Muscle layer of duodenum (tissue), 2 donors: ENCODE results near the gene NFIA.
A peak's percentile ranks its signal among the peaks of the same experiment; 100 is the strongest.

Experiments
- H3K27ac ChIP-seq: one replicate; pipeline ENCODE4 v1.7.0; 2013; ENCODE audit warnings: mild to moderate bottlenecking, low read length
- H3K27me3 ChIP-seq: one replicate; pipeline ENCODE4 v1.7.0; 2013; ENCODE audit warnings: low read depth, mild to moderate bottlenecking, control low read depth, low read length
- H3K36me3 ChIP-seq, 2 donors: one replicate each; pipeline ENCODE4 v1.7.0; 2013; ENCODE audit warnings: low read length in 2 of 2, control low read depth in 1 of 2, mild to moderate bottlenecking in 1 of 2; ENCODE audit not compliant: insufficient read depth in 2 of 2, control insufficient read depth in 1 of 2
- H3K4me1 ChIP-seq, 2 donors: one replicate each; pipeline ENCODE4 v1.7.0; 2013; ENCODE audit warnings: low read length in 2 of 2, mild to moderate bottlenecking in 2 of 2, control low read depth in 1 of 2, moderate library complexity in 1 of 2; ENCODE audit not compliant: insufficient read depth in 2 of 2, control insufficient read depth in 1 of 2
- H3K4me3 ChIP-seq, 2 donors: one replicate each; pipeline ENCODE4 v1.7.0; 2013; ENCODE audit warnings: low read length in 2 of 2, low read depth in 1 of 2, mild to moderate bottlenecking in 1 of 2
- H3K9me3 ChIP-seq, 2 donors: one replicate each; pipeline ENCODE4 v1.7.0; 2013; ENCODE audit warnings: low read length in 2 of 2, control low read depth in 1 of 2, mild to moderate bottlenecking in 1 of 2; ENCODE audit not compliant: control insufficient read depth in 1 of 2
- donor health status: healthy.

NFIA gene

GRCh38 chr1:61080413-61081143 lies 1.8 kb upstream of the NFIA start:
- peak overlapping the region; percentile 91 for H3K27ac ChIP-seq
- H3K36me3 ChIP-seq, result no peaks in the 10 kb centered on the region
- H3K9me3 ChIP-seq, result no peaks in the 10 kb centered on the region
- peak overlapping the region; percentile 70 to 94 for H3K4me3 ChIP-seq
- no peaks in the 10 kb centered on the region for H3K27me3 ChIP-seq
- peaks cover 29 to 36% of the 10 kb centered on the region in 2 donors for H3K4me1 ChIP-seq

- Histone ChIP-seq H3K9me3 (no peaks in the 10 kb centered on the region), H3K4me1 (peaks cover 29 to 38% of the 10 kb centered on the region in 2 donors)
Measured at GRCh38 chr1:61081144-61081685, 1.1 kb upstream of the NFIA start.

GRCh38 chr1:61081686-61082310 lies 563 bp upstream of the NFIA start:
- Histone ChIP-seq H3K27ac (peak overlapping the region; percentile 91), H3K4me3 (peak overlapping the region; percentile 70 to 94), H3K4me1 (peaks cover 29 to 33% of the 10 kb centered on the region in 2 donors), H3K9me3 (no peaks in the 10 kb centered on the region), H3K36me3 (no peaks in the 10 kb centered on the region), H3K27me3 (no peaks in the 10 kb centered on the region)

More at GRCh38 chr1:61081144-61081685, 1.1 kb upstream of the NFIA start:
- no peaks in the 10 kb centered on the region for H3K27me3 ChIP-seq
- H3K36me3 ChIP-seq, result no peaks in the 10 kb centered on the region
- peak overlapping the region; percentile 91 for H3K27ac ChIP-seq
- H3K4me3 ChIP-seq, result peak overlapping the region; percentile 70 to 94

GRCh38 chr1:61083013-61083806 lies 849 bp downstream of the NFIA start:
- H3K4me3 ChIP-seq, result peak overlapping the region; percentile 71 to 94
- peaks cover under 1 to 3% of the 10 kb centered on the region in 2 donors for H3K36me3 ChIP-seq
- no peaks in the 10 kb centered on the region for H3K9me3 ChIP-seq
- peaks cover 29 to 40% of the 10 kb centered on the region in 2 donors for H3K4me1 ChIP-seq
- no peaks in the 10 kb centered on the region for H3K27me3 ChIP-seq
- H3K27ac ChIP-seq, result peak overlapping the region; percentile 89

- Histone ChIP-seq H3K4me3 (peak overlapping the region; percentile 61 to 94), H3K9me3 (no peaks in the 10 kb centered on the region), H3K36me3 (peaks cover 8 to 10% of the 10 kb centered on the region in 2 donors), H3K27ac (peak overlapping the region; percentile 89), H3K27me3 (no peaks in the 10 kb centered on the region), H3K4me1 (peaks cover 22 to 32% of the 10 kb centered on the region in 2 donors)
Measured at GRCh38 chr1:61083807-61084440, 1.6 kb downstream of the NFIA start.

GRCh38 chr1:61084491-61085031 lies 2.2 kb downstream of the NFIA start:
- Histone ChIP-seq H3K27me3 (no peaks in the 10 kb centered on the region), H3K27ac (peak overlapping the region; percentile 89), H3K36me3 (peaks cover 9 to 14% of the 10 kb centered on the region in 2 donors), H3K4me1 (peaks cover 16 to 26% of the 10 kb centered on the region in 2 donors), H3K9me3 (no peaks in the 10 kb centered on the region), H3K4me3 (peak overlapping the region; percentile 61 to 94)

- Histone ChIP-seq H3K27ac (peak overlapping the region; percentile 89), H3K4me1 (peaks cover 10 to 28% of the 10 kb centered on the region in 2 donors), H3K9me3 (no peaks in the 10 kb centered on the region), H3K4me3 (peak overlapping the region; percentile 61 to 94), H3K27me3 (no peaks in the 10 kb centered on the region), H3K36me3 (peaks cover 9 to 14% of the 10 kb centered on the region in 2 donors)
Measured at GRCh38 chr1:61085206-61085982, 3.0 kb downstream of the NFIA start.

GRCh38 chr1:61085983-61086644 lies 3.8 kb downstream of the NFIA start:
- no peaks in the 10 kb centered on the region for H3K9me3 ChIP-seq
- H3K36me3 ChIP-seq, result peaks cover 9 to 14% of the 10 kb centered on the region in 2 donors
- peak overlapping the region; percentile 89 for H3K27ac ChIP-seq
- peak overlapping the region; percentile 15 to 94 for H3K4me3 ChIP-seq
- peaks cover 5 to 22% of the 10 kb centered on the region in 2 donors for H3K4me1 ChIP-seq
- H3K27me3 ChIP-seq, result no peaks in the 10 kb centered on the region

GRCh38 chr1:61087571-61087970 lies 5.2 kb downstream of the NFIA start:
- no peaks in the 10 kb centered on the region for H3K27me3 ChIP-seq
- H3K36me3 ChIP-seq, result peaks cover 9 to 14% of the 10 kb centered on the region in 2 donors
- no peak overlapping the region for H3K4me3 ChIP-seq
- peaks cover 6 to 28% of the 10 kb centered on the region in 2 donors for H3K4me1 ChIP-seq
- H3K9me3 ChIP-seq, result no peaks in the 10 kb centered on the region
- H3K27ac ChIP-seq, result peak overlapping the region; percentile 2
